ENCODE results near the gene GBP1. TPM values are rescaled to one million over a fixed set of nuclear protein-coding genes. Genes with fewer than 3 reads are reported as not detected.

Gene GBP1
- total and polyA plus RNA-seq, 2 of the 4 experiments (the other 2 are of a cell fraction): 39.3 to 118 TPM

DNA sequence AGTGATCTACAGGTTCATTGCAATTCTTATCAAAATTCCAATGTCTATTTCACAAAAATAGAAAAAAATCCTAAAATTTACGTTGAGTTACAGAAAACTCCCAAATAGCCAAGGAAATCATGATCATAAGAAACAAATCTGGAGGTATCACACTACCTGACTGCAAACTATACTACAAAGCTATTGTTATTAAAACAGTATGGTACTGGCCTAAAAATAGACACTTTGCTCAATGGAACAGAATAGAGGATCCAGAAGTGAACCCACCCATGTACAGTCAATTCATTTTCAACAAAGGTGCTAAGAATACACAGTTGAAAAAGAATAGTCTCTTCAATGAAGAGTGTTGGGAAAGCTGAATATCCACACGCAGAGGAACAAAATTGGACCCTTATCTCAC lies 30.7 kb upstream of the GBP1 start:
- ATAC-seq (ENCODE audit: low read depth) (no peak), DNase-seq (no peak)
- Histone ChIP-seq H3K9me1 (ENCODE audit: insufficient read depth, low read length) (no peaks in the 10 kb centered on the region), H4K5ac (ENCODE audit: low read depth, low read length) (no peak overlapping the region), H3K36me3 (ENCODE audit: control insufficient read depth, insufficient read depth, low read length) (no peaks in the 10 kb centered on the region), H3K27ac (ENCODE audit: insufficient read depth, low read length) (no peak overlapping the region), H2AK9ac (replicated peaks; ENCODE audit: low read depth, low read length, poor library complexity) (no peak overlapping the region), H2BK20ac (ENCODE audit: low read depth, low read length) (no peak overlapping the region), H4K8ac (ENCODE audit: low read depth in 2 of 2, low read length in 2 of 2) (no peak overlapping the region), H3K18ac (ENCODE audit: low read depth, low read length) (no peak overlapping the region), H3K56ac (ENCODE audit: extremely low read depth, insufficient read depth, low read length) (no peak overlapping the region), H3K79me1 (ENCODE audit: low read depth in 1 of 2, low read length in 2 of 2) (no peaks in the 10 kb centered on the region), H3K27me3 (ENCODE audit: control insufficient read depth, insufficient read depth, low read length) (0 out of 2 replicates have a peak, but pooled peaks cover 1% of the 10 kb centered on the region), H2BK120ac (ENCODE audit: low read depth, low read length) (no peak overlapping the region), H2AFZ (replicated peaks; ENCODE audit: low read length, poor library complexity) (no peak overlapping the region), H4K20me1 (ENCODE audit: insufficient read depth, low read length) (no peaks in the 10 kb centered on the region), H3K4me2 (ENCODE audit: low read depth, low read length) (no peak overlapping the region), H3K9me3 (ENCODE audit: control insufficient read depth, insufficient read depth, low read length) (no peaks in the 10 kb centered on the region), H3K9ac (ENCODE audit: low read depth, low read length) (no peak overlapping the region), H3K23ac (ENCODE audit: low read depth, low read length) (no peak overlapping the region), H3K4me3 (ENCODE audit: insufficient read depth, low read depth, low read length) (no peak overlapping the region), H2BK15ac (ENCODE audit: low read depth, low read length) (no peak overlapping the region), H3K4me1 (ENCODE audit: control insufficient read depth, insufficient read depth, low read length) (no peaks in the 10 kb centered on the region), H2AK5ac (ENCODE audit: low read depth, low read length) (no peak overlapping the region), H3K14ac (replicated peaks; ENCODE audit: low read depth, low read length) (no peak overlapping the region), H4K91ac (ENCODE audit: insufficient read depth, low read depth, low read length) (no peak overlapping the region), H2BK5ac (ENCODE audit: low read depth, low read length, poor library complexity, severe bottlenecking) (no peak overlapping the region), H3K4ac (ENCODE audit: low read depth, low read length) (no peak overlapping the region)
- dilution Hi-C loops (cut with HindIII; ENCODE audit: low sequenced_read_pairs, unreplicated experiment): no loop called here
- WGBS, 2 experiments (ENCODE audit: extremely low coverage in 2 of 2, insufficient read length in 1 of 2): no CpG with 5 or more reads among the region's 2 CpGs
- TF ChIP-seq RCOR1 (IDR thresholded peaks at IDR 0.05; ENCODE audit: insufficient replicate concordance, low read length) (no peak), NFE2L2 (IDR thresholded peaks at IDR 0.05; ENCODE audit: low read depth, low read length) (no peak), MXI1 (IDR thresholded peaks at IDR 0.05; ENCODE audit: borderline replicate concordance, low read depth, low read length) (no peak), MAZ (IDR thresholded peaks at IDR 0.05; ENCODE audit: borderline replicate concordance, low read depth, low read length) (no peak), ELK1 (IDR thresholded peaks at IDR 0.05; ENCODE audit: borderline replicate concordance, low read depth, low read length) (no peak), MAFK (IDR thresholded peaks at IDR 0.05; ENCODE audit: low read depth, low read length) (no peak)
- intact Hi-C loops (cut with micrococcal nuclease): no loop called here
- POLR2A ChIA-PET (ENCODE audit: unreplicated experiment): no interaction called here
- CTCF ChIA-PET: no interaction called here
- no TSS peak for BruUV-seq (replicated peaks)
- in situ Hi-C loops (cut with MboI; ENCODE audit: low sequenced_read_pairs): no loop called here

All from IMR-90 (cell line).